HCT116 (cell line): ENCODE data around the gene POLR2H. TPM values are rescaled to one million over a fixed set of nuclear protein-coding genes. Genes with fewer than 3 reads are reported as not detected.

Experiments used
- ATAC-seq: fragments of 200-7000 bp; cut with Tn5 transposase; 2 replicates; pipeline ENCODE4 v1.9.1; 2020; ENCODE audit warnings: mild to moderate bottlenecking, moderate library complexity
- BruUV-seq: library from RNA; stranded (reverse); fragments of 400-500 nt; replicated peaks from 2 replicates; lab custom pipeline; 2021; lab: Mats Ljungman, UMichigan
- CTCF ChIA-PET: fragments of 300-600 bp; sonication (Branson Sonifier 250); formaldehyde crosslinking; loops from one replicate; lab custom pipeline; 2021; ENCODE audit warnings: antibody characterized with exemption; lab: Charles Lee
- POLR2A ChIA-PET: fragments of 300-600, 350-600 bp; sonication (Branson Sonifier 250); formaldehyde crosslinking; loops from one replicate; lab custom pipeline; 2021; ENCODE audit warnings: antibody characterized with exemption; lab: Charles Lee
- RAD21 ChIA-PET, 2 experiments: fragments of 300-600 bp; sonication (Branson Sonifier 250); formaldehyde crosslinking; loops; one replicate each; lab custom pipeline; 2023; ENCODE audit warnings: low total read pairs in 2 of 2; ENCODE audit not compliant: uncharacterized antibody in 2 of 2, unreplicated experiment in 2 of 2, low non-redundant PET in 1 of 2; lab: Charles Lee
- DNase-seq: peaks from one replicate; pipeline ENCODE4 v3.0.0-alpha.2; 2010; ENCODE audit warnings: low read depth, low spot score
- H2AFZ ChIP-seq: fragments of 200-600 bp; shearing (Covaris generic), sonication (generic); 2 replicates; pipeline ENCODE4 v1.6.1; 2017; ENCODE audit warnings: low read depth, mixed run types, mixed read lengths, antibody characterized with exemption, low read length; ENCODE audit not compliant: poor library complexity, severe bottlenecking
- H3K27ac ChIP-seq: 2 replicates; pipeline ENCODE4 v1.5.1; 2012; ENCODE audit warnings: low read depth, low read length
- H3K27me3 ChIP-seq: fragments of 200-600 bp; sonication (generic); 2 replicates; pipeline ENCODE4 v1.6.1; 2016; ENCODE audit warnings: mixed run types, low read length, mixed read lengths; ENCODE audit not compliant: insufficient read depth
- H3K36me3 ChIP-seq, 2 experiments: fragments of 200-500 bp in 1 of 2; fragments of 200-600 bp in 1 of 2; sonication (Bioruptor generic) in 1 of 2; sonication (generic) in 1 of 2; 2 replicates each; pipeline versions ENCODE4 v1.5.1 to v1.6.1; 2014 to 2016; ENCODE audit warnings: low read length in 2 of 2, inconsistent platforms in 1 of 2, mixed read lengths in 1 of 2, mixed run types in 1 of 2; ENCODE audit not compliant: insufficient read depth in 2 of 2, control insufficient read depth in 1 of 2
- H3K4me1 ChIP-seq, 2 experiments: fragments of 200-600 bp in 1 of 2; sonication (generic) in 1 of 2; 2 replicates each; pipeline versions ENCODE4 v1.5.1 to v1.6.1; 2012 to 2017; ENCODE audit warnings: low read length in 2 of 2, inconsistent platforms in 1 of 2, mild to moderate bottlenecking in 1 of 2, mixed read lengths in 1 of 2, mixed run types in 1 of 2, moderate library complexity in 1 of 2; ENCODE audit not compliant: insufficient read depth in 2 of 2, control insufficient read depth in 1 of 2
- H3K4me2 ChIP-seq: fragments of 200-600 bp; sonication (generic); 2 replicates; pipeline ENCODE4 v1.6.1; 2017; ENCODE audit warnings: mixed run types, low read length, mixed read lengths
- H3K4me3 ChIP-seq, 2 experiments: fragments of 200-600 bp in 1 of 2; sonication (generic) in 1 of 2; replicated peaks in 1 of 2; 2 replicates each; pipeline ENCODE4 v1.5.1; 2011 to 2016; ENCODE audit warnings: low read length in 2 of 2, control low read depth in 1 of 2, low read depth in 1 of 2, mild to moderate bottlenecking in 1 of 2, mixed read lengths in 1 of 2, mixed run types in 1 of 2
- H3K79me2 ChIP-seq: fragments of 200-600 bp; sonication (generic); 2 replicates; pipeline ENCODE4 v1.6.1; 2017; ENCODE audit warnings: mild to moderate bottlenecking, mixed run types, low read length, moderate library complexity, mixed read lengths; ENCODE audit not compliant: insufficient read depth
- H3K9ac ChIP-seq: fragments of 200-600 bp; sonication (generic); 2 replicates; pipeline ENCODE4 v1.6.1; 2016; ENCODE audit warnings: low read length, mixed read lengths
- H3K9me2 ChIP-seq: fragments of 200-600 bp; sonication (generic), shearing (Covaris generic); 2 replicates; pipeline ENCODE4 v1.6.1; 2017; ENCODE audit warnings: mixed run types, mild to moderate bottlenecking, moderate library complexity; ENCODE audit not compliant: insufficient read depth
- H3K9me3 ChIP-seq, 2 experiments: fragments of 200-500 bp in 1 of 2; fragments of 200-600 bp in 1 of 2; sonication (Bioruptor generic) in 1 of 2; sonication (generic) in 1 of 2; 2 replicates each; pipeline ENCODE4 v1.6.1; 2014 to 2017; ENCODE audit warnings: low read length in 2 of 2, mixed read lengths in 2 of 2, inconsistent platforms in 1 of 2, low read depth in 1 of 2, mild to moderate bottlenecking in 1 of 2, mixed run types in 1 of 2, moderate library complexity in 1 of 2; ENCODE audit not compliant: control insufficient read depth in 1 of 2, insufficient read depth in 1 of 2
- H4K20me1 ChIP-seq: fragments of 200-600 bp; sonication (generic), shearing (Covaris generic); 2 replicates; pipeline ENCODE4 v1.6.1; 2017; ENCODE audit warnings: mixed run types, mild to moderate bottlenecking, moderate library complexity; ENCODE audit not compliant: insufficient read depth
- ATF3 ChIP-seq: IDR thresholded peaks from 2 replicates; pipeline ENCODE4 v1.6.1; 2012
- CEBPB ChIP-seq: IDR thresholded peaks from 2 replicates; pipeline ENCODE4 v1.6.1; 2012; ENCODE audit warnings: low read depth
- CTCF ChIP-seq, 3 experiments: fragments of 200-600 bp in 1 of 3; sonication (generic) in 1 of 3; IDR thresholded peaks in 2 of 3; conservative IDR thresholded peaks in 1 of 3; 2 replicates each; pipeline ENCODE4 v1.5.1; 2012 to 2017; ENCODE audit warnings: low read depth in 2 of 3, low read length in 2 of 3, antibody characterized with exemption in 1 of 3, borderline replicate concordance in 1 of 3, control low read depth in 1 of 3, mild to moderate bottlenecking in 1 of 3, mixed read lengths in 1 of 3, mixed run types in 1 of 3, moderate library complexity in 1 of 3; ENCODE audit not compliant: insufficient read depth in 1 of 3
- EZH2 ChIP-seq: fragments of 200-600 bp; sonication (generic); IDR thresholded peaks from 2 replicates; pipeline ENCODE4 v1.6.1; 2017; ENCODE audit warnings: antibody characterized with exemption, mixed run types
- FOSL1 ChIP-seq: IDR thresholded peaks from 2 replicates; pipeline ENCODE4 v1.6.1; 2012; ENCODE audit warnings: low read depth
- JUND ChIP-seq: IDR thresholded peaks from 2 replicates; pipeline ENCODE4 v1.6.1; 2012
- MAX ChIP-seq: IDR thresholded peaks from 2 replicates; pipeline ENCODE4 v1.6.1; 2012
- SIN3A ChIP-seq: IDR thresholded peaks from 2 replicates; pipeline ENCODE4 v1.6.1; 2012; ENCODE audit warnings: low read depth
- SP1 ChIP-seq: IDR thresholded peaks from 2 replicates; pipeline ENCODE4 v1.6.1; 2012; ENCODE audit warnings: low read depth
- SRF ChIP-seq: IDR thresholded peaks from 2 replicates; pipeline ENCODE4 v1.6.1; 2012; ENCODE audit warnings: low read depth
- TCF7L2 ChIP-seq: IDR thresholded peaks from 2 replicates; pipeline ENCODE4 v1.7.0; 2011; ENCODE audit warnings: borderline replicate concordance, inconsistent platforms; ENCODE audit not compliant: insufficient read depth, insufficient read length; ENCODE audit errors: extremely low read depth
- ZFX ChIP-seq: fragments of 450-650 bp; IDR thresholded peaks from 2 replicates; pipeline ENCODE4 v1.6.1; 2017
- intact Hi-C: fragments of 100-400 bp; cut with micrococcal nuclease; formaldehyde crosslinking; loops from 2 replicates; pipeline ENCODE4 v1.10.0; 2022
- total RNA-seq: library from RNA; stranded (reverse); gene quantifications from one replicate; pipeline ENCODE4 v1.2.1, GENCODE V29; 2021; ENCODE audit not compliant: unreplicated experiment

POLR2H gene
- total RNA-seq, 1 experiment from 2014 or later, result 156 TPM

DNA sequence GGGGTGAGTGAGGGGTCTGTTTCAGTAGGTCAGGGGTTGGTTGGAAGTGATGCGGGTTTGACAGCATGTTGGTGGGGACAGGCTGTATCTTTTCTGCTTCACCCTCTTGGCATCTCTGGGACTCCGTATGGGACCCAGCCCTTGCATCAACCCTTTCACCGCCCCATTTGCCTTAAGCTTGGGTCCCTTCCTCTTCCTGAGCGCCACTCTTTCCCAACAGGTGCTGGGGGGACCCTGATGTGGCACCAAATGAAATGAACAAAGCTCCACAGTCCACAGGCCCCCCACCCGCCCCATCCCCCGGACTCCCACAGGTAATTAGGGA, 46.0 kb upstream of the POLR2H start:
- POLR2A ChIA-PET, result no interaction called here
- peak overlapping the region; percentile 94 to 98 for H3K4me3 ChIP-seq
- H3K27me3 ChIP-seq, result no peaks in the 10 kb centered on the region
- no peaks in the 10 kb centered on the region for H3K9me2 ChIP-seq
- CTCF ChIA-PET, result no interaction called here
- H3K27ac ChIP-seq, result peak overlapping the region; percentile 87
- intact Hi-C loops, result loop anchor here (2.0 kb wide), 1 partner anchor 47 kb away; no protein-coding TSS in a partner anchor
- peak overlapping the region; percentile 99 for H3K9ac ChIP-seq
- peaks cover 44 to 59% of the 10 kb centered on the region in 2 experiments for H3K4me1 ChIP-seq
- peaks cover 4 to 29% of the 10 kb centered on the region in 2 experiments; a peak in 2 of 4 replicates for H3K36me3 ChIP-seq
- BruUV-seq, result no TSS peak
- no peaks in the 10 kb centered on the region for H3K9me3 ChIP-seq
- H3K4me2 ChIP-seq, result peak overlapping the region; percentile 82
- no peak overlapping the region for H2AFZ ChIP-seq
- H4K20me1 ChIP-seq, result peaks cover 22% of the 10 kb centered on the region; the same call in 1 of the 2 replicates
- no peak for ATAC-seq
- RAD21 ChIA-PET, result no interaction called here
- TF ChIP-seq SP1, result no peak
- TF ChIP-seq CTCF (IDR thresholded peaks at IDR 0.05 in 2 of 3, conservative IDR thresholded peaks at IDR 0.05 in 1 of 3; ENCODE audit: borderline replicate concordance in 1 of 3, insufficient read depth in 1 of 3, low read depth in 2 of 3, low read length in 2 of 3), result no peak
- TF ChIP-seq MAX, result no peak
- TF ChIP-seq EZH2, result no peak
- TF ChIP-seq FOSL1, result no peak
- TF ChIP-seq CEBPB, result no peak
- no peak for TF ChIP-seq ATF3
- TF ChIP-seq SRF, result no peak
- no peak for TF ChIP-seq SIN3A
- no peak for TF ChIP-seq TCF7L2
- TF ChIP-seq ZFX, result no peak
- no peak for TF ChIP-seq JUND
- no peak for DNase-seq
- H3K79me2 ChIP-seq, result peaks cover 58% of the 10 kb centered on the region
